GM12874 (cell line): ENCODE data around the gene NKX2-4.

Source experiments
- CTCF ChIP-seq: IDR thresholded peaks from 2 replicates; pipeline ENCODE4 v1.5.1; 2011; ENCODE audit warnings: low read depth, mild to moderate bottlenecking, control low read depth, low read length, moderate library complexity; ENCODE audit not compliant: insufficient read depth

The NKX2-4 gene

GRCh38 chr20:21368791-21369190, 28.5 kb downstream of the NKX2-4 start:
- no peak for TF ChIP-seq CTCF

GRCh38 chr20:21365771-21366170, 31.6 kb downstream of the NKX2-4 start:
- no peak for TF ChIP-seq CTCF

GRCh38 chr20:21364413-21364812, 32.9 kb downstream of the NKX2-4 start:
- TF ChIP-seq CTCF = no peak

- TF ChIP-seq CTCF = no peak
Observed at GRCh38 chr20:21361266-21361665, 36.1 kb downstream of the NKX2-4 start.

- no peak for TF ChIP-seq CTCF
Observed at GRCh38 chr20:21360705-21361104, 36.6 kb downstream of the NKX2-4 start.

- TF ChIP-seq CTCF = no peak
Observed at GRCh38 chr20:21358737-21359136, 38.6 kb downstream of the NKX2-4 start.

GRCh38 chr20:21357844-21358243, 39.5 kb downstream of the NKX2-4 start:
- TF ChIP-seq CTCF = no peak

- TF ChIP-seq CTCF = no peak
Observed at GRCh38 chr20:21356386-21356785, 40.9 kb downstream of the NKX2-4 start.
